GM23338 (cell line): ENCODE measurements around the gene UHRF1. TPM values are rescaled to one million over a fixed set of nuclear protein-coding genes. Genes with fewer than 3 reads are reported as not detected.

Experiments
- EZH2 ChIP-seq: fragments of 200-600 bp; sonication (generic); IDR thresholded peaks from one replicate; pipeline ENCODE4 v1.8.0; 2017; ENCODE audit warnings: antibody characterized with exemption, mild to moderate bottlenecking, low read depth; ENCODE audit not compliant: unreplicated experiment
- EZH2phosphoT487 ChIP-seq: fragments of 200-600 bp; sonication (generic); IDR thresholded peaks from one replicate; pipeline ENCODE4 v1.8.1; 2018; ENCODE audit warnings: antibody characterized with exemption; ENCODE audit not compliant: unreplicated experiment
- JUNB ChIP-seq: IDR thresholded peaks from one replicate; pipeline ENCODE4 v1.6.1; 2016; ENCODE audit warnings: antibody characterized with exemption; ENCODE audit not compliant: unreplicated experiment
- NANOG ChIP-seq: IDR thresholded peaks from 2 replicates; pipeline ENCODE4 v1.6.1; 2016; ENCODE audit warnings: antibody characterized with exemption, borderline replicate concordance
- POLR2AphosphoS5 ChIP-seq: IDR thresholded peaks from 2 replicates; pipeline ENCODE4 v1.6.1; 2016; ENCODE audit warnings: antibody characterized with exemption, low read depth
- REST ChIP-seq: IDR thresholded peaks from one replicate; pipeline ENCODE4 v1.6.1; 2018; ENCODE audit warnings: antibody characterized with exemption; ENCODE audit not compliant: unreplicated experiment
- STAT1 ChIP-seq: IDR thresholded peaks from one replicate; pipeline ENCODE4 v1.6.1; 2016; ENCODE audit warnings: antibody characterized with exemption; ENCODE audit not compliant: unreplicated experiment
- ZNF114 ChIP-seq: fragments of 250-450 bp; sonication (Bioruptor Pico); IDR thresholded peaks from 2 replicates; pipeline ENCODE4 v1.5.0; 2020; ENCODE audit warnings: mild to moderate bottlenecking, moderate library complexity
- ZNF462 ChIP-seq: fragments of 250-450 bp; sonication (Bioruptor Pico); IDR thresholded peaks from 2 replicates; pipeline ENCODE4 v1.5.0; 2020; ENCODE audit warnings: mild to moderate bottlenecking, moderate library complexity
- polyA plus RNA-seq: library from polyadenylated mRNA; unstranded; fragments of >200 nt; fragmentation: Nextera tagmentation; extraction: Ambion mirVana; gene quantifications from 2 replicates; pipeline ENCODE4 v1.2.1, GENCODE V29; 2016
- total RNA-seq: library from RNA; depleted of rRNA; stranded (reverse); fragments of >200 nt; shearing (Covaris generic); gene quantifications from 2 replicates; pipeline ENCODE4 v1.2.3, GENCODE V29; 2014
- TF ChIP-seq, protein P1 (sequence below), 2 experiments: fragments of 200-600 bp in 1 of 2; sonication (generic) in 1 of 2; conservative IDR thresholded peaks; 2 replicates each; pipeline versions ENCODE4 v1.5.1 to v1.6.1; 2016 to 2017; ENCODE audit warnings: antibody characterized with exemption in 2 of 2, low read depth in 2 of 2, mild to moderate bottlenecking in 2 of 2, moderate library complexity in 1 of 2

UHRF1 gene
- total and polyA plus RNA-seq, 2 experiments from 2014 or later, result 20.3 to 45.7 TPM

DNA sequence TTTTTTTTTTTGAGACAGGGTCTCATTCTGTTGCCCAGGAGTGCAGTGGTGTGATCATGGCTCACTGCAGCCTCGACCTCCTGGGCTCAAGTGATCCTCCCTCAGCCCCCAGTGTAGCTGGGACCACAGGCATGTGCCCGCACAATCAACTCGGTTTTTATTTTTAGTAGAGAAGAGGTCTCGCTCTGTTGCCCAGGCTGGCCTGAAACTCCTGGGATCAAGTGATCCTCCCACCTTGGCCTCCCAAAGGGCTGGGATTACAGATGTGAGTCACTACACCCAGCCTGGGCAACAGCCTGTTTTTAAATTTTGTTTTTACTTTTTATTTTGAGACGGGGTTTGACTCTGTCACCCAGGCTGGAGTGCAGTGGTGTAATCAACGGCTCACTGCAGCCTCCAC lies 57.3 kb downstream of the UHRF1 start (continued):
- no peak for TF ChIP-seq ZNF462 (CRISPR knock-in tag)
- TF ChIP-seq EZH2, result no peak
- no peak for TF ChIP-seq JUNB
- TF ChIP-seq, protein P1, sequence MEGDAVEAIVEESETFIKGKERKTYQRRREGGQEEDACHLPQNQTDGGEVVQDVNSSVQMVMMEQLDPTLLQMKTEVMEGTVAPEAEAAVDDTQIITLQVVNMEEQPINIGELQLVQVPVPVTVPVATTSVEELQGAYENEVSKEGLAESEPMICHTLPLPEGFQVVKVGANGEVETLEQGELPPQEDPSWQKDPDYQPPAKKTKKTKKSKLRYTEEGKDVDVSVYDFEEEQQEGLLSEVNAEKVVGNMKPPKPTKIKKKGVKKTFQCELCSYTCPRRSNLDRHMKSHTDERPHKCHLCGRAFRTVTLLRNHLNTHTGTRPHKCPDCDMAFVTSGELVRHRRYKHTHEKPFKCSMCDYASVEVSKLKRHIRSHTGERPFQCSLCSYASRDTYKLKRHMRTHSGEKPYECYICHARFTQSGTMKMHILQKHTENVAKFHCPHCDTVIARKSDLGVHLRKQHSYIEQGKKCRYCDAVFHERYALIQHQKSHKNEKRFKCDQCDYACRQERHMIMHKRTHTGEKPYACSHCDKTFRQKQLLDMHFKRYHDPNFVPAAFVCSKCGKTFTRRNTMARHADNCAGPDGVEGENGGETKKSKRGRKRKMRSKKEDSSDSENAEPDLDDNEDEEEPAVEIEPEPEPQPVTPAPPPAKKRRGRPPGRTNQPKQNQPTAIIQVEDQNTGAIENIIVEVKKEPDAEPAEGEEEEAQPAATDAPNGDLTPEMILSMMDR (conservative IDR thresholded peaks at IDR 0.05; ENCODE audit: low read depth in 2 of 2), result no peak
- TF ChIP-seq POLR2AphosphoS5, result no peak
- TF ChIP-seq EZH2phosphoT487, result no peak
- TF ChIP-seq NANOG, result no peak
- TF ChIP-seq ZNF114, result no peak
- no peak for TF ChIP-seq STAT1
- no peak for TF ChIP-seq REST
